ENCODE data around the gene ADGRD1.

ADGRD1 gene

GRCh38 chr12:131135786-131136538 lies 182.3 kb downstream of the ADGRD1 start:
- no peaks in the 10 kb centered on the region for H3F3A ChIP-seq (ENCODE audit: control insufficient read depth, insufficient read depth)
- no peaks in the 10 kb centered on the region for H3K27me3 ChIP-seq (ENCODE audit: control insufficient read depth, low read length)
- H3K27ac ChIP-seq (ENCODE audit: low read depth, low read length) = no peak overlapping the region
- no peak for TF ChIP-seq EZH2phosphoT487 (IDR thresholded peaks at IDR 0.05; ENCODE audit: borderline replicate concordance, low read length)
- TF ChIP-seq, protein P1, sequence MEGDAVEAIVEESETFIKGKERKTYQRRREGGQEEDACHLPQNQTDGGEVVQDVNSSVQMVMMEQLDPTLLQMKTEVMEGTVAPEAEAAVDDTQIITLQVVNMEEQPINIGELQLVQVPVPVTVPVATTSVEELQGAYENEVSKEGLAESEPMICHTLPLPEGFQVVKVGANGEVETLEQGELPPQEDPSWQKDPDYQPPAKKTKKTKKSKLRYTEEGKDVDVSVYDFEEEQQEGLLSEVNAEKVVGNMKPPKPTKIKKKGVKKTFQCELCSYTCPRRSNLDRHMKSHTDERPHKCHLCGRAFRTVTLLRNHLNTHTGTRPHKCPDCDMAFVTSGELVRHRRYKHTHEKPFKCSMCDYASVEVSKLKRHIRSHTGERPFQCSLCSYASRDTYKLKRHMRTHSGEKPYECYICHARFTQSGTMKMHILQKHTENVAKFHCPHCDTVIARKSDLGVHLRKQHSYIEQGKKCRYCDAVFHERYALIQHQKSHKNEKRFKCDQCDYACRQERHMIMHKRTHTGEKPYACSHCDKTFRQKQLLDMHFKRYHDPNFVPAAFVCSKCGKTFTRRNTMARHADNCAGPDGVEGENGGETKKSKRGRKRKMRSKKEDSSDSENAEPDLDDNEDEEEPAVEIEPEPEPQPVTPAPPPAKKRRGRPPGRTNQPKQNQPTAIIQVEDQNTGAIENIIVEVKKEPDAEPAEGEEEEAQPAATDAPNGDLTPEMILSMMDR (IDR thresholded peaks at IDR 0.05; ENCODE audit: low read depth, low read length, poor library complexity, severe bottlenecking) = no peak
- H3K79me2 ChIP-seq (ENCODE audit: control insufficient read depth, low read length) = no peaks in the 10 kb centered on the region
- no peaks in the 10 kb centered on the region for H4K20me1 ChIP-seq (ENCODE audit: control insufficient read depth, insufficient read depth, low read depth, low read length)
- no peaks in the 10 kb centered on the region; the same call in 1 of the 2 replicates for H3K4me1 ChIP-seq (ENCODE audit: control insufficient read depth, low read length)
- no peaks in the 10 kb centered on the region for H3K36me3 ChIP-seq (ENCODE audit: control insufficient read depth, low read length)
- H3K9me3 ChIP-seq (ENCODE audit: control insufficient read depth, insufficient read depth, low read length) = no peaks in the 10 kb centered on the region
- H3K9me2 ChIP-seq (replicated peaks; ENCODE audit: control insufficient read depth, low read length) = no peaks in the 10 kb centered on the region
- no peak overlapping the region for H3K4me2 ChIP-seq (ENCODE audit: low read length)
- H3K4me3 ChIP-seq (ENCODE audit: low read length) = no peak overlapping the region

DNA sequence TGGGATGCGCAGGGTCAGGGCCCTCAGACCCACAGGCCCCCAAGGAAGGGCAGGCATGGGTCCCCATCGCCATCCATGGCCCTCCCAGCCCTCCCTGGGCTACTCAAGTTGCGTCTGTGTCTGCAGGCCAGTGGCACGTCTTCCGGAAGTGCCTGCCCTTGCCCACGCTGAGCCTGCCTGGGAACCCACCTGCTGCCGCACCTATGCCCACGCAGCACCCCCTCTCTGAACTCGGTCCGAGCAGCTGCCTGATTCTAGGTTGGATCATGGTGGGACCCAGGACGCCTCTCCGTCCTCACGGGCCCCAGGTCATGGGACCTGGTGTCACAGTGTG lies 182.8 kb downstream of the ADGRD1 start:
- Histone ChIP-seq H3K4me1 (ENCODE audit: control insufficient read depth, low read length) (no peaks in the 10 kb centered on the region; the same call in 1 of the 2 replicates), H3K27ac (ENCODE audit: low read depth, low read length) (no peak overlapping the region), H3K9me2 (replicated peaks; ENCODE audit: control insufficient read depth, low read length) (no peaks in the 10 kb centered on the region), H3K4me2 (ENCODE audit: low read length) (no peak overlapping the region), H3F3A (ENCODE audit: control insufficient read depth, insufficient read depth) (no peaks in the 10 kb centered on the region), H3K36me3 (ENCODE audit: control insufficient read depth, low read length) (no peaks in the 10 kb centered on the region), H3K4me3 (ENCODE audit: low read length) (no peak overlapping the region), H3K9me3 (ENCODE audit: control insufficient read depth, insufficient read depth, low read length) (no peaks in the 10 kb centered on the region), H4K20me1 (ENCODE audit: control insufficient read depth, insufficient read depth, low read depth, low read length) (no peaks in the 10 kb centered on the region), H3K27me3 (ENCODE audit: control insufficient read depth, low read length) (no peaks in the 10 kb centered on the region), H3K79me2 (ENCODE audit: control insufficient read depth, low read length) (no peaks in the 10 kb centered on the region)
- no peak for TF ChIP-seq EZH2phosphoT487 (IDR thresholded peaks at IDR 0.05; ENCODE audit: borderline replicate concordance, low read length)
- TF ChIP-seq, protein P1 (IDR thresholded peaks at IDR 0.05; ENCODE audit: low read depth, low read length, poor library complexity, severe bottlenecking) = no peak

DNA sequence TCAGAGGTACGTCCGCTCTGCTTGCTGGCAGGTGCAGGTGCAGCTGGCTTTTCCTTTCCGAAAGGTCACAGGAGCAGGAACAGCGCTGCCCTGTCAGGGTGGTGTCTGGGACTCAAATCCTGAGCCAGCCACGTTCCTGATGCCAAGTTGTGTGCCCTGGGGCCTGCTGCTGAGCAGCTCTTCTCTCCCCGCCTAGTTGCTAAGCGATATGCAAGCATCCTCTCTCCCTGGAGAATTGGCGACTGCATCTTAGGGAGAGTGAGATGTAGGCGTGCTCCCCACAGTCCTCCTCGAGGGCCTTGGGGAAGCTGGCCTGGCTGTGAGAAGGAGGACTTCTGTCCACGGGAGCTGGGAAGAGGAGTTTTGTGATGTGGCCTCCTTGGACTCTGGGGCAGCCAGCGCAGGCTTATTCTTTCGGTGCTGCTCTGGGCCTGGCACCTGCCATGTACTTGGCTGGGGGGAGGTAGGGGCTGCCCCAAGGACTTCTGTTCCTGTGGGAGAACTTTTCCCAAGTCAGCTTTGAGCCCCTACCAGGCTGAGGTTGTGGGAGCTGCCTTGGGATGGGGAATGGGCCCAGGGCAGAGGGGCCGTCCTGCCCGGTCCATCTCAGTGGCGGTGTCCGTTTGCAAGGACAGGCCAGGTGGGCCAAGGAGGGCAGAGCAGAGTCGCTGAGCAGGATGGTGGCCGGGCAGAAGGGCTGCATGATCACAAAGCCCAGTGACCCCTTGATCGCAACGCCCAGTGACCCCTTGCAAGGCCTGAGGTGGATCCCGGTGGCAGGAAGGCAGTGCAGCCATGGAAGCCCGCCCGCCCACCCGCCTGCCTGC lies 183.5 kb downstream of the ADGRD1 start:
- H3K4me3 ChIP-seq (ENCODE audit: low read length) = no peak overlapping the region
- H3F3A ChIP-seq (ENCODE audit: control insufficient read depth, insufficient read depth) = no peaks in the 10 kb centered on the region
- no peaks in the 10 kb centered on the region for H3K79me2 ChIP-seq (ENCODE audit: control insufficient read depth, low read length)
- H3K4me2 ChIP-seq (ENCODE audit: low read length) = no peak overlapping the region
- H3K4me1 ChIP-seq (ENCODE audit: control insufficient read depth, low read length) = no peaks in the 10 kb centered on the region; the same call in 1 of the 2 replicates
- TF ChIP-seq EZH2phosphoT487 (IDR thresholded peaks at IDR 0.05; ENCODE audit: borderline replicate concordance, low read length) = no peak
- TF ChIP-seq, protein P1 (IDR thresholded peaks at IDR 0.05; ENCODE audit: low read depth, low read length, poor library complexity, severe bottlenecking) = no peak
- no peak overlapping the region for H3K27ac ChIP-seq (ENCODE audit: low read depth, low read length)
- H3K9me3 ChIP-seq (ENCODE audit: control insufficient read depth, insufficient read depth, low read length) = no peaks in the 10 kb centered on the region
- no peaks in the 10 kb centered on the region for H3K27me3 ChIP-seq (ENCODE audit: control insufficient read depth, low read length)
- no peaks in the 10 kb centered on the region for H4K20me1 ChIP-seq (ENCODE audit: control insufficient read depth, insufficient read depth, low read depth, low read length)
- H3K9me2 ChIP-seq (replicated peaks; ENCODE audit: control insufficient read depth, low read length) = no peaks in the 10 kb centered on the region
- H3K36me3 ChIP-seq (ENCODE audit: control insufficient read depth, low read length) = no peaks in the 10 kb centered on the region
